GM12891 (cell line): ENCODE measurements around the gene SEC14L3.

Experiments
- POLR2A ChIP-seq: IDR thresholded peaks from 2 replicates; pipeline ENCODE4 v1.6.1; 2011; ENCODE audit warnings: low read depth, low read length, control low read depth
- POLR2AphosphoS5 ChIP-seq: IDR thresholded peaks from 2 replicates; pipeline ENCODE4 v1.6.1; 2011; ENCODE audit warnings: low read depth, low read length, control low read depth

DNA sequence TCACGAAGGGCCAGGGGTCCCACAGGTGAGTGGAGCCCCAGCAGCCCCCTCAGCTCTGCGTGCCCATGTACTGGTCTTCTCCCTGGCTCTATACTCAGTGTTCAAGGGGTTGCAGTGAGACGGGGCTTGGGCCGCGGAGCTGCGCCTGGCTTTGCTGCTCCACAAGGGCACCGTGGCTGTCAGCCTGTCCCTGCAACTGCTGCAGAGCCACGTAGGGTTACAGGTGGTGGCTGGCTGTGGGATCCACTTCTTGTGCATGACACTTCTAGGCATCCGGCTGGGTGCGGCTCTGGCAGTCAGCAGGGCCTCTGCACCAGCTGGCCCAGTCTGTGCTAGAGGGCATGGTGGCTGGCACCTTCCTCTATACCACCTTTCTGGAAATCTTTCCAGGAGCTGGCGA is 32.0 kb downstream of the SEC14L3 start:
- TF ChIP-seq POLR2A, result no peak
- TF ChIP-seq POLR2AphosphoS5, result no peak
